ENCODE data around the gene KCNT2. TPM values are rescaled to one million over a fixed set of nuclear protein-coding genes. Genes with fewer than 3 reads are reported as not detected.
A peak's percentile ranks its signal among the peaks of the same experiment; 100 is the strongest.

Gene KCNT2
- total and polyA plus RNA-seq, 4 donors: 1.7 to 11.2 (median 6.8) TPM

- WGBS: 15% methylated on average over 1 of the region's 1 CpG
- no peaks in the 10 kb centered on the region for H3K27me3 ChIP-seq (ENCODE audit: control insufficient read depth in 4 of 4, insufficient read depth in 4 of 4, low read length in 3 of 4)
- no peaks in the 10 kb centered on the region for H3K9me3 ChIP-seq (ENCODE audit: control insufficient read depth in 4 of 4, low read length in 3 of 4)
- DNase-seq (ENCODE audit: low spot score): no peak
- H3K4me1 ChIP-seq (ENCODE audit: control insufficient read depth in 4 of 4, insufficient read depth in 4 of 4, low read length in 3 of 4): peaks cover 2 to 27% (median 12%) of the 10 kb centered on the region in 4 donors
- peak overlapping the region; percentile 85 to 91 for H3K27ac ChIP-seq (ENCODE audit: low read depth in 1 of 2, low read length in 2 of 2)
- H3K4me3 ChIP-seq (ENCODE audit: low read depth in 1 of 3, low read length in 3 of 3): peak overlapping the region in 1 of 3 donors; percentile 19
- no peaks in the 10 kb centered on the region for H3K36me3 ChIP-seq (ENCODE audit: control insufficient read depth in 4 of 4, insufficient read depth in 3 of 4, low read depth in 1 of 4, low read length in 3 of 4)
- TF ChIP-seq YY1 (IDR thresholded peaks at IDR 0.05) (no peak), RXRA (IDR thresholded peaks at IDR 0.05) (peak; percentile 86 to 88), RAD21 (IDR thresholded peaks at IDR 0.05) (peak; percentile 23 to 25), MAX (IDR thresholded peaks at IDR 0.05) (no peak), FOXA1 (IDR thresholded peaks at IDR 0.05) (no peak), ZBTB33 (IDR thresholded peaks at IDR 0.05) (peak; percentile 13), GABPA (IDR thresholded peaks at IDR 0.05 in 1 of 2, conservative IDR thresholded peaks at IDR 0.05 in 1 of 2) (no peak), HNF4G (IDR thresholded peaks at IDR 0.05) (peak; percentile 50), TAF1 (conservative IDR thresholded peaks at IDR 0.05) (peak; percentile 4), FOXA2 (IDR thresholded peaks at IDR 0.05) (peak; percentile 13), EGR1 (IDR thresholded peaks at IDR 0.05; ENCODE audit: low read depth in 2 of 2) (peak in 1 of 2 donors; percentile 38), CTCF (IDR thresholded peaks at IDR 0.05; ENCODE audit: low read depth, low read length, missing input control) (no peak), REST (IDR thresholded peaks at IDR 0.05) (peak; percentile 29), SP1 (IDR thresholded peaks at IDR 0.05) (peak; percentile 70), ATF3 (IDR thresholded peaks at IDR 0.05) (no peak), NR2F2 (IDR thresholded peaks at IDR 0.05) (no peak), JUND (IDR thresholded peaks at IDR 0.05) (no peak), HNF4A (conservative IDR thresholded peaks at IDR 0.05) (peak; percentile 79 to 81)
- peak overlapping the region in 1 of 2 donors; percentile 26 for H3K9ac ChIP-seq (ENCODE audit: low read depth in 1 of 2, low read length in 2 of 2)
Measured at GRCh38 chr1:196401452-196401833, 206.8 kb downstream of the KCNT2 start.

Data from liver (tissue), 9 donors.